Neural progenitor cell (in vitro differentiated cells): Measurements from ENCODE around the gene SERPINA6.

Experiments used
- CTCF ChIP-seq: fragments of 200-600 bp; sonication (generic); IDR thresholded peaks from 2 replicates; pipeline ENCODE4 v1.5.1; 2017; ENCODE audit warnings: antibody characterized with exemption, mild to moderate bottlenecking
- EZH2 ChIP-seq: fragments of 200-600 bp; sonication (generic); IDR thresholded peaks from 2 replicates; pipeline ENCODE4 v1.6.1; 2017; ENCODE audit warnings: antibody characterized with exemption, mild to moderate bottlenecking, moderate library complexity

GRCh38 chr14:94361682-94362081 is 38.5 kb upstream of the SERPINA6 start:
- TF ChIP-seq CTCF: no peak
- TF ChIP-seq EZH2: no peak
